HepG2 (cell line): ENCODE measurements around the gene ZNF624. TPM values are rescaled to one million over a fixed set of nuclear protein-coding genes. Genes with fewer than 3 reads are reported as not detected.

Source experiments
- CERS6 ChIP-seq: sonication (generic); formaldehyde crosslinking; IDR thresholded peaks from 2 replicates; pipeline ENCODE4 v1.5.0; 2020; ENCODE audit warnings: missing genetic modification reagents
- CHD2 ChIP-seq: IDR thresholded peaks from 2 replicates; pipeline ENCODE4 v1.6.1; 2011; ENCODE audit warnings: low read depth, low read length, improper control_type of control experiment
- CREM ChIP-seq, 2 experiments: sonication (generic) in 1 of 2; formaldehyde crosslinking in 1 of 2; IDR thresholded peaks; 2 replicates each; pipeline versions ENCODE4 v1.4.0 to v1.6.1; 2016 to 2020; ENCODE audit warnings: antibody characterized with exemption in 1 of 2, mild to moderate bottlenecking in 1 of 2, missing genetic modification reagents in 1 of 2
- FOXP1 ChIP-seq, 2 experiments: fragments of 450-650 bp in 1 of 2; IDR thresholded peaks; 2 replicates each; pipeline ENCODE4 v1.6.1; 2017 to 2018; ENCODE audit warnings: antibody characterized with exemption in 1 of 2
- KAT8 ChIP-seq: IDR thresholded peaks from 2 replicates; pipeline ENCODE4 v1.6.1; 2016; ENCODE audit warnings: missing genetic modification reagents, missing compliant biosample characterization
- NONO ChIP-seq, 2 experiments: fragments of 450-650 bp in 1 of 2; sonication (generic) in 1 of 2; formaldehyde crosslinking in 1 of 2; IDR thresholded peaks in 1 of 2; conservative IDR thresholded peaks in 1 of 2; 2 replicates each; pipeline versions ENCODE4 v1.6.1 to v1.8.0; 2017 to 2022; ENCODE audit warnings: mild to moderate bottlenecking in 1 of 2, missing genetic modification reagents in 1 of 2, moderate library complexity in 1 of 2
- PCBP1 ChIP-seq: fragments of 200-400 bp; formaldehyde crosslinking; IDR thresholded peaks from 2 replicates; pipeline ENCODE4 v1.6.1; 2017; ENCODE audit warnings: mild to moderate bottlenecking, low read depth, low read length, borderline replicate concordance
- POLR2A ChIP-seq, 2 experiments: IDR thresholded peaks; 2 replicates each; pipeline ENCODE4 v1.6.1; 2011; ENCODE audit warnings: low read depth in 2 of 2, low read length in 2 of 2, mild to moderate bottlenecking in 1 of 2, moderate library complexity in 1 of 2; ENCODE audit not compliant: insufficient read depth in 1 of 2
- SMAD3 ChIP-seq: sonication (generic); formaldehyde crosslinking; IDR thresholded peaks from 2 replicates; pipeline ENCODE4 v1.4.0; 2020; ENCODE audit warnings: missing genetic modification reagents
- SP2 ChIP-seq: sonication (generic); formaldehyde crosslinking; IDR thresholded peaks from 2 replicates; pipeline ENCODE4 v1.5.1; 2020; ENCODE audit warnings: mild to moderate bottlenecking, missing genetic modification reagents
- YEATS4 ChIP-seq: sonication (generic); formaldehyde crosslinking; IDR thresholded peaks from 2 replicates; pipeline ENCODE4 v1.4.0; 2020; ENCODE audit warnings: missing genetic modification reagents, borderline replicate concordance
- ZFP91 ChIP-seq: sonication (generic); formaldehyde crosslinking; IDR thresholded peaks from 2 replicates; pipeline ENCODE4 v1.9.0; 2022; ENCODE audit warnings: missing genetic modification reagents, mild to moderate bottlenecking, borderline replicate concordance
- ZNF33A ChIP-seq: sonication (generic); formaldehyde crosslinking; IDR thresholded peaks from 2 replicates; pipeline ENCODE4 v1.5.1; 2020; ENCODE audit warnings: missing genetic modification reagents, mild to moderate bottlenecking, moderate library complexity, borderline replicate concordance
- ZNF562 ChIP-seq: sonication (generic); formaldehyde crosslinking; IDR thresholded peaks from 2 replicates; pipeline ENCODE4 v1.8.0; 2022; ENCODE audit warnings: missing genetic modification reagents, borderline replicate concordance
- ZNF569 ChIP-seq: sonication (generic); formaldehyde crosslinking; IDR thresholded peaks from 2 replicates; pipeline ENCODE4 v1.5.0; 2020; ENCODE audit warnings: mild to moderate bottlenecking, missing genetic modification reagents, moderate library complexity, borderline replicate concordance
- ZNF619 ChIP-seq: sonication (generic); formaldehyde crosslinking; IDR thresholded peaks from 2 replicates; pipeline ENCODE4 v1.4.0; 2020; ENCODE audit warnings: mild to moderate bottlenecking, missing genetic modification reagents
- ZNF766 ChIP-seq: sonication (generic); formaldehyde crosslinking; IDR thresholded peaks from 2 replicates; pipeline ENCODE4 v1.5.0; 2020; ENCODE audit warnings: missing genetic modification reagents, borderline replicate concordance
- polyA plus RNA-seq, 8 experiments: library from polyadenylated mRNA; depleted of rRNA in 3 of 8; stranded (reverse) in 7 of 8; unstranded in 1 of 8; fragments of >200 nt; fragmentation: Illumina TruSeq in 4 of 8; extraction: Trizol in 4 of 8; gene quantifications; 2 replicates each; pipeline versions ENCODE4 v1.2.1 to v1.2.3, GENCODE V29; 2011 to 2016; ENCODE audit warnings: low read depth in 4 of 8, missing spikeins in 1 of 8, mixed read lengths in 1 of 8; ENCODE audit not compliant: insufficient read depth in 1 of 8
- total RNA-seq, 5 experiments: library from RNA; depleted of rRNA; stranded (reverse); fragments of >200 nt; fragmentation: Illumina TruSeq; extraction: Trizol; gene quantifications; 2 replicates each; pipeline ENCODE4 v1.2.3, GENCODE V29; 2016; ENCODE audit warnings: low read depth in 1 of 5
- TF ChIP-seq, protein P1 (sequence below): sonication (generic); formaldehyde crosslinking; conservative IDR thresholded peaks from 2 replicates; pipeline ENCODE4 v1.4.0; 2020; ENCODE audit warnings: missing genetic modification reagents
- TF ChIP-seq, protein P2 (sequence below): sonication (generic); formaldehyde crosslinking; IDR thresholded peaks from 2 replicates; pipeline ENCODE4 v1.4.0; 2020; ENCODE audit warnings: missing genetic modification reagents; ENCODE audit errors: not compliant biosample characterization
- TF ChIP-seq, protein P3 (sequence below): sonication (generic); formaldehyde crosslinking; IDR thresholded peaks from 2 replicates; pipeline ENCODE4 v1.4.0; 2020; ENCODE audit warnings: missing genetic modification reagents, borderline replicate concordance

Gene ZNF624
- total and polyA plus RNA-seq, 2 of the 13 experiments (the other 11 are each of a cell fraction or from before 2014, with no cell fraction given), result 0.75 to 3.5 TPM

DNA sequence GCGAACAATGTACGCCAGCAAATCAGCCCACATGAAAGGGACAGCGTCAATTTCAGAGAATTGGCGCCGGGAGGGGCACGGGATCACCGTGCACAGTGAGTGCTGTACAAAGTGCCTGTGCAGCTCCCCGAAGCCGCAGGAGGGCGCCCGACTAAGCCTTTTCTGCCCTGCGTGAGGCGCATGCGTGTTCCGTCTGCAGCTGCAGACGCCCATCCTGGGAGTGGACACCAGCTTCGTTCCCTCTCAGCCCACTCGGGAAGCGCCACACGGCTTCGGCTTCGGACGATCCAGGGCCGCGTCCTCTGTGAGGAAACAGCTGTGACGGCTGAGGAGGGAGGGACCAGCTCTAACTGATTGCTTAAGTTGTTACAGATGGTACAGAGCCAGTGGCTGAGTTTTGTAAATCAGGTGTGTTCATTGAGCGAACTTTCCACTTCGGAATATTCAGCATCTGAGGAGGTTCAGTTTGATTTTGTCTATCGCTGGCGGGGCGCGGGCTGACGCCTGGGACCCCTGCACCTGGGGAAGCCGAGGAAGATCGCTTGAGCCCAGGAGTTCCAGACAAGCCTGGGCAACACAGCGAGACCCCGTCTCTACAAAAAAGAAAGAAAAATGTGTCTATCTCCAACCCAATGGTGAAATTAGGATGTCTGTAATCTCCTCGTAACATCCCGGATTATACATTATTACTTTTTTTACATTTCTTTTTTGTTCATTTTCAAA is 69.2 kb downstream of the ZNF624 start (continued):
- TF ChIP-seq CREM (IDR thresholded peaks at IDR 0.05) (no peak), CREM (CRISPR knock-in tag; IDR thresholded peaks at IDR 0.05) (no peak), SP2 (CRISPR knock-in tag) (no peak), ZNF619 (no peak; the same call in 1 of the 2 replicates), CHD2 (no peak), ZNF562 (CRISPR knock-in tag) (no peak), POLR2A (IDR thresholded peaks at IDR 0.05; ENCODE audit: insufficient read depth in 1 of 2, low read depth in 2 of 2, low read length in 2 of 2) (peak in 1 of 2 experiments; percentile 71; a peak in 2 of 4 replicates), ZNF766 (CRISPR knock-in tag) (0 out of 2 replicates have a peak, but pooled peaks have one; percentile 30), ZNF33A (no peak), ZFP91 (CRISPR knock-in tag) (peak; percentile 50; the same call in 1 of the 2 replicates), ZNF569 (no peak), SMAD3 (CRISPR knock-in tag) (no peak), PCBP1 (no peak), CERS6 (CRISPR knock-in tag) (no peak), KAT8 (CRISPR knock-in tag) (no peak), FOXP1 (IDR thresholded peaks at IDR 0.05) (no peak), FOXP1 (CRISPR knock-in tag; IDR thresholded peaks at IDR 0.05) (no peak), YEATS4 (no peak), NONO (IDR thresholded peaks at IDR 0.05) (no peak), NONO (CRISPR knock-in tag; conservative IDR thresholded peaks at IDR 0.05) (peak; percentile 69; the same call in 1 of the 2 replicates)
- TF ChIP-seq, protein P1, sequence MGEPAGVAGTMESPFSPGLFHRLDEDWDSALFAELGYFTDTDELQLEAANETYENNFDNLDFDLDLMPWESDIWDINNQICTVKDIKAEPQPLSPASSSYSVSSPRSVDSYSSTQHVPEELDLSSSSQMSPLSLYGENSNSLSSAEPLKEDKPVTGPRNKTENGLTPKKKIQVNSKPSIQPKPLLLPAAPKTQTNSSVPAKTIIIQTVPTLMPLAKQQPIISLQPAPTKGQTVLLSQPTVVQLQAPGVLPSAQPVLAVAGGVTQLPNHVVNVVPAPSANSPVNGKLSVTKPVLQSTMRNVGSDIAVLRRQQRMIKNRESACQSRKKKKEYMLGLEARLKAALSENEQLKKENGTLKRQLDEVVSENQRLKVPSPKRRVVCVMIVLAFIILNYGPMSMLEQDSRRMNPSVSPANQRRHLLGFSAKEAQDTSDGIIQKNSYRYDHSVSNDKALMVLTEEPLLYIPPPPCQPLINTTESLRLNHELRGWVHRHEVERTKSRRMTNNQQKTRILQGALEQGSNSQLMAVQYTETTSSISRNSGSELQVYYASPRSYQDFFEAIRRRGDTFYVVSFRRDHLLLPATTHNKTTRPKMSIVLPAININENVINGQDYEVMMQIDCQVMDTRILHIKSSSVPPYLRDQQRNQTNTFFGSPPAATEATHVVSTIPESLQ, result no peak; the same call in 1 of the 2 replicates
- TF ChIP-seq, protein P2, sequence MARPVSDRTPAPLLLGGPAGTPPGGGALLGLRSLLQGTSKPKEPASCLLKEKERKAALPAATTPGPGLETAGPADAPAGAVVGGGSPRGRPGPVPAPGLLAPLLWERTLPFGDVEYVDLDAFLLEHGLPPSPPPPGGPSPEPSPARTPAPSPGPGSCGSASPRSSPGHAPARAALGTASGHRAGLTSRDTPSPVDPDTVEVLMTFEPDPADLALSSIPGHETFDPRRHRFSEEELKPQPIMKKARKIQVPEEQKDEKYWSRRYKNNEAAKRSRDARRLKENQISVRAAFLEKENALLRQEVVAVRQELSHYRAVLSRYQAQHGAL (CRISPR knock-in tag), result no peak
- TF ChIP-seq, protein P3, sequence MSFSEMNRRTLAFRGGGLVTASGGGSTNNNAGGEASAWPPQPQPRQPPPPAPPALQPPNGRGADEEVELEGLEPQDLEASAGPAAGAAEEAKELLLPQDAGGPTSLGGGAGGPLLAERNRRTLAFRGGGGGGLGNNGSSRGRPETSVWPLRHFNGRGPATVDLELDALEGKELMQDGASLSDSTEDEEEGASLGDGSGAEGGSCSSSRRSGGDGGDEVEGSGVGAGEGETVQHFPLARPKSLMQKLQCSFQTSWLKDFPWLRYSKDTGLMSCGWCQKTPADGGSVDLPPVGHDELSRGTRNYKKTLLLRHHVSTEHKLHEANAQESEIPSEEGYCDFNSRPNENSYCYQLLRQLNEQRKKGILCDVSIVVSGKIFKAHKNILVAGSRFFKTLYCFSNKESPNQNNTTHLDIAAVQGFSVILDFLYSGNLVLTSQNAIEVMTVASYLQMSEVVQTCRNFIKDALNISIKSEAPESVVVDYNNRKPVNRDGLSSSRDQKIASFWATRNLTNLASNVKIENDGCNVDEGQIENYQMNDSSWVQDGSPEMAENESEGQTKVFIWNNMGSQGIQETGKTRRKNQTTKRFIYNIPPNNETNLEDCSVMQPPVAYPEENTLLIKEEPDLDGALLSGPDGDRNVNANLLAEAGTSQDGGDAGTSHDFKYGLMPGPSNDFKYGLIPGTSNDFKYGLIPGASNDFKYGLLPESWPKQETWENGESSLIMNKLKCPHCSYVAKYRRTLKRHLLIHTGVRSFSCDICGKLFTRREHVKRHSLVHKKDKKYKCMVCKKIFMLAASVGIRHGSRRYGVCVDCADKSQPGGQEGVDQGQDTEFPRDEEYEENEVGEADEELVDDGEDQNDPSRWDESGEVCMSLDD (CRISPR knock-in tag), result no peak
